HG02840 (cell line): Measurements from ENCODE around the gene DCDC1.

Experiments used
- ATAC-seq: cut with Tn5 transposase; IDR thresholded peaks from one replicate; pipeline ENCODE4 v1.9.1; 2021; ENCODE audit warnings: mild to moderate bottlenecking, moderate library complexity, moderate number of reproducible peaks; ENCODE audit not compliant: unreplicated experiment, low FRiP score

The DCDC1 gene

DNA sequence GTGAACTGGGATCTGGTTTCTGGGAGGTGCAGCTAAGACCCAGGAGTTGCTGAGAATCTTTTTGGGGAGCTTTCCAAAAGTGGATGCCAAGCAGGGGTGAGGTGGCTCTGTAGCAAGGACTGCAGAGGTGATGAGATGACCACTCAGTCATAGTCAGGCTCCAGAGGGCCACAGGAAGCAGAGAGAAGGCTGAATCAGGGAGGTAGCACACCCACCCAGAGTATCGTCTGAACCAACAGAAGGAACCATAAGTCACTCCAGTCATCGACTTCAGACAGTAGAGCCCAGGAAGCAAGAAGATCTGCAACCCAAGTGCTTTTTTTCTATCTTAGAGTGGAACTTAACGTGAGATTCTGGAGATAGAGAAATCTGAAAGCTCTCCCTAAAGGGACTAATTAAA, 447.7 kb downstream of the DCDC1 start:
- no peak for ATAC-seq

DNA sequence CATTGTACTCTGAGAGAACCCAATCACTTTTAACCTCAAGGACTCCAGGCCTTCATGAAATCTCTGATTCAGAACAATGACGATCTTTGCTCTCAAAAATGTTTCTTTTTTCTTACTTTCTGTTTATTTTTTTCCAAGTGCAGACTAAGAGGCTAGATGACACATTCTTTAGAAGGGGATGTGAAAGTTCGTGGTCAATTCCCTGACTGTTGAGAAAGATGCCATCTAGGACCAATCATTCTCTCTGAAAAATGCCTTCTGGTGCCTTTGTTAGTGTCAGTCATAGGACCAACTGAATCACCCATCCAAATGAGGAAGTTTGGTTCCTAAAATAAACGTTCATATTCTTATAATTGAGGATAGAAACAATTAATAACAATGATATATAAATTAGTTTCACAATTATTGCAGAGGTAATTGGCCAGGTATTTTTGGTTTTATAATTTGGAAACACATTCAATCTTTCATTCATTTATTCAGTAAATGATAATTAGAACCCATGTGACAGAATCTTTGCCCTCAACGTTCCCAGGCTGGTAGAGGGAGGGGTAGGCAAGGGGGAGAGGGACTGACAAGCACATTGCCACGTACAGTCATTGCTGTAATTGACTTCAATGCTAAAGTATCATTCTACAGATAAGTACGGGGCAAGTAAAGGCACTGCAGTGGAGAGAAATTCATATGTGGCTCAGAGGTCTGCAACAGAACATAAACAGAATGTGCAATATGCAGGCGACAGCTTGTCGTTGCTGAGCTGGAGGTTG, 450.0 kb downstream of the DCDC1 start:
- ATAC-seq = no peak

DNA sequence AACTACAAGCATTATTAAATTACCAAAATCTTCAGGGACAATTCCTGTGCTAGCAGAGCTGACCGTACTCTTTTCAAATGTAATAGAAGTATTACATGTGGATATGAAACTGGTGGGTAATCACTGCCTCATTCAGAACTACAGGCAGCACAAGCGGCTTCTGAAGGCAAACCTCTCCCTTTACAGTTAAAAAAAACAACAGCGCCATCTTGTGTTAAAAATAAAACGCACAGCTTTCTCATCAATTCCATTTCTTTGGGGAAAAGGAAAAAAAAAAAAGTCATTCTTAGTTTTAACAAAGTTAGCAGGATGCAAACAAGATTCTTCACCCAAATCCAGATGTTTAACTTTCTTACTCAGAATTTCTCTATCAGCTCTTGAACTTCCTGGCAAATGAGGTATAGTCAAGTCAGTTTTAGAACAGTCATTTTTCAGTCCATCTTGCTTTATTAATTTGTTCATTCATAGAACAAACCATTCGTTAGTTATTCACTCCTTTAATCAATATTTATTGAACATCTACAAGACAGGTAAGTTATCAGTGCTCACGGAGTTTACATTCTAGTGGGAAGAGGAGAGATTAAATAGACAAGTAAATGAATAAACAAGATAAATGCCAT, 451.6 kb downstream of the DCDC1 start:
- no peak for ATAC-seq

DNA sequence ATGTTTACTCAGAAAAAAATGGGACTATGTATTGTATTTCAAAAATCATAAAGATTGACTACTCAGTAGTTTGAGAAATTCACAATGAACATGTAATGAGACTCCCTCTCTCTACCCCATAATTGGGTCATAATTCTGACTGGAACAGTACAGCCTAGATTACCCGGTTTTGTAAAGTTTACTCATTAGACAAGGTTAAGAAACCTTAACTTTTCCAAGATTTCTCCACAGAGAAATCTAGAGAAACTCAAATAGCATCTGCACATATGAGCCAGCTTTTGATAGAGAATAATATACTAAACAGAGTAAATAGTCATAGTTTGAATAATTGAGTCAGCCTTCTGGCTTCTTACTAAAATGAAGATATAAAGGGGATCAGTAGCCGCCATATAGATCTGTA, 452.3 kb downstream of the DCDC1 start:
- ATAC-seq = no peak

DNA sequence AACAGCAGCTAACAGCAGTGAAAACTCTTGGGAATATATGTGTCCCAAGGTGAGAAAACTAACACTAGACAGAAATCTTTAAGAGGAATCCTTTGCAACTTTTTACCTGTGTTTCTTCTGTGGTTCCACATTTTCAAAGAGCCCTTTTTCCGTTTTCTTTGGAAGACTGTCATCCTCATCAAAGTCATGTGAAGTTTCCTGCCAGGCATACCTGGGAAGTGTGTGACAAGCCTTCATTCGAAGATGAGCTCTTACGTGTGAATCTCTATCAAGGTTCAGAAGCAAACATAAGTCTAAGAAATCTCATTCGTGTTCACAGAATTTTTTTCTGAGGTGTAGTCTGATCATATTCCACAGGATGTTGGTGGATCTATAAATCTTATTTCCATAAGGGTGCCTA, 452.8 kb downstream of the DCDC1 start:
- no peak for ATAC-seq

DNA sequence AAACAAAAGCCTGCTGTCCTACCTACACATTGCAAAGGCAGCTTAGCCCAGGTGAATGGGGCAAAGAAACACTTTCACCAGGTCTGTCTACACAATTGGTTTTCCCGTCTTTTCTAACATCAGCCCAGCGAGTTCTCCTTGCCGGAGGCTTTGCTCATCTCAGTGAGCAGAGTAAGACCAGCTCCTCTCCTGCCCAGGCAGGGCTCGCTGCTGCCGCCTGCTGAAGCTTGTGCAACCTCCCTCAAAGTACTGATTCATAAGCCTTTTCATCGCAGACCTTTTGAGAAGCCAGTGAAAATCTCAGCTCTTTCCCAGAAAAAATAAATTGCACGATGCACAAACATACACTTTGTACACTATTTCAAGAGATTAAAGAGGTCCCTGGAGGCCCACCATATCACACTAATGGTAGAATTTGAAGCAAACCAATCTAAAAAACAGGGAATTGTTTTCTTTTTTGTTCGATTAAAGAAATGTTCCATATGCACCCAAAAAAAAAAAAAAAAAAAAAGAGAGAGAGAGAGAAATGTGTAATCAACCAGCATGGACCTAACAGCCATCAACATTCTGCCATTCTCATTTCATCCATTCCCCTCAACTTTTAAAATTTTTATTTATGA, 455.3 kb downstream of the DCDC1 start:
- no peak for ATAC-seq

DNA sequence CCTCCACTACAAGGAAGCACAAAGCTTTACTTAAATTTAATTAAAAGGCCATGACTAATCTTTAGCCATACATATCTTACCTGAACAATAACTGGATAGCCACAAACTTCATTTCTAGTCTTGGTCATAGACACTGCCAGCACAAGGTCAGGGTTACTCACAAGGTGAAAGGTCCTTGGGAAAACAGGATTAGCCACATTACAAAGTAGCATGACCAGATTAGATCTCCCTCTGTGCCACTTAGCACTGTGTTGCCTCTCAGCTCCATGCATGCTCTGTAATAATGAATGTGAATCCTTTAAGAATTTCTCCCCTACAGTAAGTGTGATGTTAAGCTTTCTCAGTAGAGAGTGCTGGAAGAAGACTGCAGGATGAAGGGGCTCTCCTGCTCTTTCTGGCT, 458.3 kb downstream of the DCDC1 start:
- no peak for ATAC-seq

DNA sequence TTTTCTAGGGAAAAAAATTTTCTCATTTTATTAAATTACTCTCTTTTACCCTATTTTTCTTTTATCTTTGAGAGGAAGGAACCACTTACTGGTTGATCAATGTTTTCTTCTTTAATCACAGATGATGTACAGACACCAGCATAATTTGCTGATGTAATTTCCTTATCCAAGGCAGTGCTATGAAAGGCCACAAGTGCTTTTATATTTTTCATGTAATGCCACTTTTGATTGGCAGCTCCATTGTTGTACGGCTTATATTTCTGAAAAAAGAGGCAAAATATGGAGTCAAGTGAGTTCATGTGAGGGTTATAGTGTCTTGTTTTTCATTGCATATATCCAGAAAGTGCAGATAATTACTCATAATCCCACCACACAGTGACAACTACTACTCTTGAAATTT, 460.7 kb downstream of the DCDC1 start:
- ATAC-seq = no peak

DNA sequence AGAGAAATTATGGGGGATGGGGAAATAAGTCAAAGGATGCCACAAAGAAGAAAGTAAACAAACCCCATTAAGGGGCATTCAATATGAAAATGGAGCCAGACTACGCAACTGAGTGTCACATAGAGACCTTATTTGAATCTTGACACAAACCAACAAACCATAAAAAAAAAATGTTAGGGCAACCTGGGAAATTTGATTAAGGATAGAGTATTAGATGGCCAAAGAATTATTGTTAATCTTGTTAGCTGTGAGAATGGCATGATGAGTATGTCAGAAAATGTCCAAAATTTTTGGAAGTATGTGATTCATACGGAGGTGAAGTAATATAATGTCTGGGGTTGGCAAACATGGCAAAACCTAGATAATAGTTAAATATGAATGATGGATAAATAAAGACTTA, 461.3 kb downstream of the DCDC1 start:
- ATAC-seq = no peak

DNA sequence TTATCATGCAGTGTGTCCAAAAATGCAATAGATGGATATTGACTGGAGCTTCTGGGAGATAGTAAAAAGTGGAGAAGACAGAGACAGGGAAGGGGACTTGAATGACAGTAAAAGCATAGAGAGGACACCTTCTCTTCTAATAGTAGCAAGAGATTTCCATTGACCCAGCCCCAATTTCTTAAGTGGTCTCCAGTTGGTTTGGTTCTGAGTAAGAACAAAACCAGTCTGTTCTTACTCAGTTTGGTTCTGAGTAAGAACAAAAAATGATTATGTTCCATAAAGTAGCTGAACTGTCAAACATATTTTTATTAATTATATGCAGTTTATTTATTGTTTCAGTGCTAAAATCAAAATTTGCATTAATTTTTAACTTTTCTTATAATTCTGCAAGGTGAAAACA, 466.6 kb downstream of the DCDC1 start:
- no peak for ATAC-seq

DNA sequence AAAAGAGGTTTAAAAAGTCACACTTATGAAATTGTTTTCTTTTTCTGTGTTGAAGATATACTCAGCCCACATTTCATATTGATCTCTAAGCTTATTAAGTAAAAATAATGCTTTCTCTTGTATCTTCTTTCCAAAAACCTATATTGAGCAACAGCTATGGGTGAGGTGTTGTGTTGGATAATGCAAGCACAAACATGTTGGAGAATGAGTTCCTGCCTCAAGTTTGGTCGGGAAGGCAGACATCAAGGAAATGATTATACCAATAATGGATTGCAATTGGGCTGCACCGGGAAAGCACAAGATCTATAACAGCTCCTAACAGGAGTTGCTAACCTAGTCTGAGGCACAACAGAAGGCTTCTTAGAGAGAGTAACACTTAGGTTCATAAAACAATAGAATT, 474.5 kb downstream of the DCDC1 start:
- ATAC-seq = no peak

DNA sequence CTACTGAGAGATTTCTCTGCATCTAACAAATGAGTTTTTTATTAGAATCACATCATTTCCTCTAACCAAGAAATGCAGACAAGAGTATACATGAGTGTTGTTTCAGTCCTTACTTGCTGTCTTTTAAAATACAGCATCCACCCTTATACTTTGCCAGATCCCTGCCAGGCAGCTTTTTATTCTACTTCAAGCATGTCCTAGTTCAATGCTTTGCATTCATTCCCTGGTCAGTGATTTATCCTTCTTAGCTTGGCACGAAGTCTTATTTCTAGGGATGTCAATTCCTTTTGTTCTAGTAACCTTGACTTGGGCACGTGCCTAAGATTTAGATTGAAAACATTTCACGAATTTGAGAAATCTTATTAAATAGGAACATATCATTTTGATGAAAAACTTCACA, 476.2 kb downstream of the DCDC1 start:
- no peak for ATAC-seq

DNA sequence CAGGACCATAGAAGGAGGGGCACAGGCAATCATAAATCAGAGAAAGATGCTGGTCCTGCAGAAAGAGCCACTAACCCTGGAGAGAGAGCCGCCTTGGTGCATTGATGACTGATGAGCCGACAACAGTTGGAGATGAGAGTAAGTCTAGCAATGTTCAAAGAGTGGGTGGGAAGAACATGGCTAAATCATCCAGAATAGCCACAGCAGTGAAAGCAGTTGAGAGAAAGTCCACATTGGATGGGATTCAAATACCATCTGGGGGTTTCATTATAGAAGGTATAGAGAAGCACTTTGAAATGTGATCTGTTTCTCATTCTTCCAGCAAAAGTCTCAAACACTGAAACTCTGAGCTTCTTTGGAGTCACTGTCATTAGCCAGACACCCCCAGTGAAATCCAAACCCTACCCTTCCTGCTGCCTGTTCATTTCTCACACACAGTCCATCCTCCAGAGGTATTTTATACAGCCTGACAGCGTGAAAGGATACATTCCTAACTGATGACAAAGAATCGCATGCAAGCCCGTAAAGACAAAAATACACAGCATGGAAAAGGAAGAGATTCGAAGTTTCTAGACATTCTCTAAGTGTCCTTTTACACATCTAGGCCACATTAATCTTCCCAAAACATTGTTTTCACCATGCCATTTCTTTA, 480.3 kb downstream of the DCDC1 start:
- ATAC-seq = no peak

DNA sequence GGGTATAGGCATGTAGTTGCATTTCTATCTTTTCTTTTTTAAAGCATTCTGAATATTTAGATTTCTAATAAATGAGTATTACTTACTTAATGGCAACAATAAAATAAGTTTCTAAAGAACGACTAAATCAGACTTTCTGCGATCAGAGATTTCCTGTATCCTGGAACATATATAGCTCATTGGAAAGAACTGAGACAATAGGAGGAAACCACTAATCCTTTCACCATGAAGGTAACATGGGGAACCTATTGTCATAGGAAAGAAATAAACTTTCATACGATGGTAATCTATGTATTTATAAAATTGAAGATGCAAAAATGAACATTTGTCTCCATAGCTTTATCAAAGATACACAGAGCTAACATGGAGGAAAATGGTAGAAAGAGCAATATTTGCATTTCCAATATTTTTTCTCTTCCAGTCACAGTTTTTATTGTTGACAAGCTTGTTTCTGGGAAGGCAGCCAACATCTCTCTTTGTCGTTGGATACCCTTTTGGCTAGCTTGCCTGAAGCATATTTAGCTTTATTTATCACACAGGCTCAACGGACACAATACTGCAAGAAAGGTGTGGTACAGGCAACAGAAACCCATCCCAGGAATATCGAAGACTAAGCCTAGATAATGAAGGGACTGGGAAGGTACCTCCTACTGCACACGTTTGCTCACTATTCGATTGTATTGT, 490.1 kb downstream of the DCDC1 start:
- ATAC-seq = no peak

DNA sequence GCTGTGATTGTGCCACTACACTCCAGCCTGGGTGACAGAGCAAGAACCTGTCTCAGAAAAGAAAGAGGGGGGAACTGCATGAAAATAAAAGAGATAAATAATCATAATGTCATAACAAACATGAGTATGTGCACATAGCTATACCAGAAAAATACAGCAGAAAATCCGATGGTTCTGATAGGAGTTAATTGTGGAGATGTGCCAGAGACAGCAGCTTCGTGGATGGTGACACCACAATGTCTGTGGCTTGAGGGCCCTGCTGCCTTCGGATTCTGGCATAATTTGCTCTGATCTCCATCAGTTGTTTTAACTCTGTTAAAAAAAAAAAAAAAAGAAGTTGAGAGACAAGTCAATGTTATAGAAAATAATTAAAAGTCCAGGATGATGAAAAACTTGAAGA, 491.1 kb downstream of the DCDC1 start:
- ATAC-seq = no peak

DNA sequence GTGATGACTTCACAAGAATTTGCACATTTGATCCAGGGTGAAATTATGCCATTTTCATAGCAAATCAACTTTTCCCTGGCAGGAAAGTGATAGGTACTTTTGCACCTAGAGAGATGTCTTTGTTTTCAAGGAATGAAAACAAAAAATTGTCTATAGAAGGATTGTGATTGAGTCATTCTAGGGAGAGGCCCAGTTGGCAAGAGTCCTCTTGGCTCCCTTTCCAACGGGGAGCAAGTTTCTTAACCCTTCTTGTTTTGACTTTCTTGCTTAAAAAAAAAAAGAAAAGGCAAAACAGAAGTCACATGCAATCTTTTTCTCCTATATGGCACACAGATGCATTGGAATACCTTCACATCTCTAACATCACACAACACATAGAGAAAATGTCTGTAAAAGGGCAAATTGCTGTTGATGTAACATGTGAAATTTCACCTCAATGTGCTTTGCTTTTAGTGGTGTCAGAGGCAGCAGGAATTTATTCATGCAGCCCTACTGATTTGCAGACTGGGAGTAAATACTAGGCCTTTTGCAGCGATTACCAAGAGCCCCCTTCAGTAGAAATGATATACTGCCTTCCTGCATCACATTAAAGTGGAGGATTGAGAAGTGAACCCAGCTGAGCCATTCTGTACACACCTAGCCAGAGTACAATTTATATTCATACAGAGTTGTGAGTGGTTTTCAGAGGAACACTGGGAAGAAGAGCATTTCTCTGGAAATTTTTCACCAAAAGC, 492.7 kb downstream of the DCDC1 start:
- no peak for ATAC-seq

DNA sequence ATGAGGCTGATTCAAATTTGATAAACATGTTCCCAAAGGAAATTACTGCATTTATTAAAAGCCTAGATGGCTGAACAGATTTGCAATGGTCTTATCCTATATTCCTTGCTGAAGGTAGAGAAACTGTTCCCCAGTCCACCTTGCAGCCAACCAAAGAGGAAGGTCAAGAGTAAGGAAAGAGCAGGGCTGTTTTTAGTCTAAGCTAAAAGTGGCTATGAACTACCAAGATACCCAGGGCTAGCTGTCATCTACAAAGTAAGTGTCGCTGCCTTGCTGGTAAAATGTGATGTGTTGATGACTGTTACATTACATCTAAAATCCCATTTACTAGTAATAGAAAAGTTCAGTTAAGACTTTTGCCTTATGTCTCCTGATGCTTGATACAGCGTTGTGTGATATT, 493.3 kb downstream of the DCDC1 start:
- ATAC-seq = no peak

DNA sequence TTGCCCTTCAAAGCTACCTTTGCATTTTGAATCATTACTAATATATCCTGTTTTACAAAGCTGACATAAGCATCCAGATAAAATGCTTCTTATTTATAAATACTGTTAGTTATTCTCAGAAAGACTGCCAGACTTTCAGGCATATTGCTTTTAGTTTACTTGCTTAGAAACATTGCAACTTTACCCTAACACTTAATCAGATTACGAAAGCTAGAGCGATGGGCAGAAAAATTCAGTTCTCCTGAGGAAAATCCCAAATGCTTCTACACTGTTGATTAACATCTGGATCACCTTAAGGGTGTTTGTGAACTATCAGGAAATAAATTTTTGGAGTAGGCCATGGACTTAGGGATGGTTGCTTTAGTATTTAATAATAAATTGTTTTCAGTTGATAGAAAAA, 493.7 kb downstream of the DCDC1 start:
- no peak for ATAC-seq

DNA sequence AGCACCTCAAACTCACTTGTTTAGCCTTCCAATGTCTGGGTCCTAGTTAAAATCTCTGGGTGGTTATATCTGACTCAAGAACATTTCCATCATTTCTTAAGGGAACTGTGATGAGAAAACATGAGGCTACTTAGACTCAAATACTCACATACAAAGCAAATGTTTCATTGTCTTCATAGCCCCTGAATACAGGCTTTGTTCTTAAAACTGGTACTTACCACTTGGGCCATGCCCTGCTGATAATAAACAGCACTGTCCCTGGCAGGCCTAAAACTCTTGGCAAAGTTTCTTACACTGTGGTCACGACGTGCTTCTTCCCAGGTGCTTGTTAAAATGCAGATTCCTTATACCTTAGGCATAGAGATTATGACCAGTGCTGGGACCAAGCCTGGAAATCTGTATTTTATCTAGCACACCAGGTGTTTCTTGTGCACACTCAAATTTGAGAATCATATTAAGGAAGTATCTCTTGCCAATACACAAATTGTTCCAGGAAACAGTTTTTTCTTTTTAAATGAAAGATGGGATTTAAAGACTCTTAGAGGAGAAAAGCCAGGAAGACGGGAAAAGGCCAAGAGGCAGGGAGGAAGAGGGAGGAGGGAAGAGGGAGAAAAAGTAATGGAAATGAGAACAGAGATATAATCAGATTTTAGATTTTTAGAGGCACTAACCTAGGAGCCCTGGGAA, 495.5 kb downstream of the DCDC1 start:
- ATAC-seq = no peak

DNA sequence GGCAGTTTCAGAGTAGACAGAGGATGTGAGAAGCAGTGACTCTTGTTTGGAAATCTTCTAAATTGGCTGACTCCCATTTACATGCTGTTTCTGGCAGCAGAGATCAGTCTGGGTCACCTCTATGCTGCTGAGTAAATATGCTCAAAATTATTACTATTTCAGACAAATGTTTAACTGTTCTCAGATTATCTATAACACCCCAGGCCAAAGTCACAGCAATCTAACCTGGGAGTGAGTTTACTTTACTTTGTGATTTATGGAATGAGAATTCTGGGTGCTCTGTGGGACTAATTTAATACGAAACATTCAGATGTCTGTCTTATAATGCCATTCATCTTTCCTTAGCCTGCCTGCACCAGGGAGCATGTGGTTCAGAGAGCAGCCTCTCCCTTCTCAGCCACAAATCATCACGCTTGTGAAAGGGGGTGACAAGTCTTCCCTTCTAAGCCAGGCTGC, 500.9 kb downstream of the DCDC1 start:
- no peak for ATAC-seq
